Fibroblast of mammary gland (primary cell): Measurements from ENCODE around the gene KRT33B.
A peak's percentile ranks its signal among the peaks of the same experiment; 100 is the strongest.

Experiments
- DNase-seq: peaks from one replicate; pipeline ENCODE4 v3.0.0-alpha.2; 2010; ENCODE audit warnings: low read depth
- H3K4me3 ChIP-seq: 2 replicates; pipeline ENCODE4 v1.5.1; 2011; ENCODE audit warnings: low read depth, mild to moderate bottlenecking, low read length, moderate library complexity; ENCODE audit not compliant: control insufficient read depth
- CTCF ChIP-seq: conservative IDR thresholded peaks from 2 replicates; pipeline ENCODE4 v1.5.1; 2011; ENCODE audit warnings: low read depth, low read length, inconsistent platforms; ENCODE audit not compliant: control insufficient read depth, insufficient read depth

KRT33B gene

GRCh38 chr17:41394254-41394996, 24.8 kb upstream of the KRT33B start:
- no peak for DNase-seq
- no peak for TF ChIP-seq CTCF
- no peak overlapping the region for H3K4me3 ChIP-seq

- no peak for TF ChIP-seq CTCF
- no peak for DNase-seq
- H3K4me3 ChIP-seq = no peak overlapping the region
Observed at GRCh38 chr17:41393826-41394225, 24.2 kb upstream of the KRT33B start.

- TF ChIP-seq CTCF = no peak
Observed at GRCh38 chr17:41393294-41393693, 23.7 kb upstream of the KRT33B start.

GRCh38 chr17:41392278-41392677, 22.7 kb upstream of the KRT33B start:
- DNase-seq = peak; percentile 70
- TF ChIP-seq CTCF = no peak
- H3K4me3 ChIP-seq = no peak overlapping the region

More at GRCh38 chr17:41393294-41393693, 23.7 kb upstream of the KRT33B start:
- no peak for DNase-seq
- H3K4me3 ChIP-seq = no peak overlapping the region

GRCh38 chr17:41391535-41391934, 21.9 kb upstream of the KRT33B start:
- no peak overlapping the region for H3K4me3 ChIP-seq
- no peak for TF ChIP-seq CTCF

GRCh38 chr17:41390411-41390938, 20.9 kb upstream of the KRT33B start:
- no peak overlapping the region for H3K4me3 ChIP-seq
- TF ChIP-seq CTCF = no peak
- no peak for DNase-seq

More at GRCh38 chr17:41391535-41391934, 21.9 kb upstream of the KRT33B start:
- DNase-seq = no peak

GRCh38 chr17:41387670-41388069, 18.1 kb upstream of the KRT33B start:
- DNase-seq = no peak
- H3K4me3 ChIP-seq = no peak overlapping the region
- no peak for TF ChIP-seq CTCF
